ENCODE measurements around the gene MAP4.
A peak's percentile ranks its signal among the peaks of the same experiment; 100 is the strongest.

MAP4 gene

DNA sequence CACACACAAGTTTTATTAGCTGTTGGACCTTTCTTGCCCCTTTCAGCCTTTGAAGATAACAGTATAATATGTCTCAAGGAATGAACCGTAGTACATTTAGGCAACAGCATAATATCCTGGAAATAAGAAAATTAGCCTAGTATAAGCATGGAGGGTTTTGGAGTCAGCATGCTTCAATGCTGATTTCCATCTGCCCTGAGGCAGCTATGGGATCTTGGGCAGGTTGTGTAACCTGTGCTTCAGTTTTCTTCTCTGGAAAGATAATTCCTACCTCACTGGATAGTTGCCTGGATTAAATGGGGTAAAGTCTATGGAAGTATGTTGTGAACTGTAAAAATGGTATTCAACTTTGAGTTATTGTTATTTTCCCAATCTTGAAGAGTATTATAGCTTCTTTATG lies 211.6 kb downstream of the MAP4 start:
- no peak overlapping the region for H3K4me3 ChIP-seq (ENCODE audit: low read depth, low read length)
- no peak for DNase-seq (ENCODE audit: low read depth)

- peak overlapping the region; percentile 84 for H3K4me3 ChIP-seq (ENCODE audit: low read depth, low read length)
- no peak for DNase-seq (ENCODE audit: low read depth)
Observed at GRCh38 chr3:47803480-47804025, 212.7 kb downstream of the MAP4 start.

DNA sequence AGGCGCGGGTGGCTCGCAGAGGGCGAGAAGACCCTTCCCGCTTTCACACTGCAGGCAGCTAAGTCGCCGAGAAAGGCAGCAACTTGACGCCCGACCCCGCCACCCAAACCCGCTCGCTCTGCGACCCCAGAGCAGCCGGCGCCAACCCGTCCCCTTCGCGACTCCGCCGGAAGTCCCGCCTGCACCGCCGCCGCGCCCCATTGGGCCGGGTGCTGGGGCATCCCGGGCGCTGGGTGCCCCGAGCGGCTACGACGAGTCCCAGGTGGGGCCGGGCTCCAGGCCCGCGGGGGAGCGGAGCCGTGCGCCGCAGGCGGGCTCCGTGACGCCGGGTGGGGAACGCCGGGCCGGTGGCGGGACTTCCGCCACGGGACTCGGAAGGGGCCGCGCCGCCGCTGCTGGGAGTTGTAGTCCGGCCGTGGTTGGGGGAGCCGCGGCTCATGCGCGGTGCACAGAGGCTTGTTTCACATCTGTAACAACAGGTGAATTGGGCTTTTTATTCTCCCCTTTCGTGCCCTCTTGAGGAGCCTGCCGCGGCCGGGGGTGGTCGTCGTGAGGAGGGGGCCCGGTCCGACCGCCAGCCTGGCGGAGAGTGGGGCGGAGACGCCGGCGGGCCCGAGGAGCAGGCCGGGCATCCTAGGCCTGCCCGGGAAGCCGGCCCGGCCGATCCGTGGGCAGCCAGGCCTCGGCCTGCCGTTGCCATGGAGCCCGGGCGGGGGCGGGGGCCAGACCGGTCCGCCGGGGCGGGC lies 213.3 kb downstream of the MAP4 start, which contains the start of gene DHX30:
Gene DHX30, plus strand, starts transcription at position 405 of the 746 bp plus-strand sequence. CDS start 7,546 bp downstream, outside the sequence.
- no peak for DNase-seq (ENCODE audit: low read depth)
- peak within 1 kb of the TSS; percentile 84 for H3K4me3 ChIP-seq (ENCODE audit: low read depth, low read length)
